GM23338 (cell line): ENCODE results near the gene ROR1. TPM values are rescaled to one million over a fixed set of nuclear protein-coding genes. Genes with fewer than 3 reads are reported as not detected.

Source experiments
- ATAC-seq: fragments of 200-7000 bp; cut with Tn5 transposase; 3 replicates; pipeline ENCODE4 v1.9.1; 2020
- DNase-seq: peaks from one replicate; pipeline ENCODE4 v3.0.0-alpha.2; 2015; ENCODE audit warnings: low spot score
- H2AFZ ChIP-seq: fragments of 200-600 bp; sonication (generic); 2 replicates; pipeline ENCODE4 v1.8.0; 2016; ENCODE audit warnings: antibody characterized with exemption, mild to moderate bottlenecking, moderate library complexity
- H3F3A ChIP-seq: fragments of 200-600 bp; sonication (generic); replicated peaks from 2 replicates; pipeline ENCODE4 v1.8.0; 2017; ENCODE audit warnings: antibody characterized with exemption, mixed run types, low read depth
- H3K27ac ChIP-seq: fragments of 200-600 bp; sonication (generic); 2 replicates; pipeline ENCODE4 v1.6.1; 2016; ENCODE audit warnings: low read depth
- H3K27me3 ChIP-seq: fragments of 200-600 bp; sonication (generic); 2 replicates; pipeline ENCODE4 v1.8.0; 2016; ENCODE audit warnings: mild to moderate bottlenecking, mixed run types, moderate library complexity; ENCODE audit not compliant: insufficient read depth
- H3K36me3 ChIP-seq: fragments of 200-600 bp; sonication (generic); 2 replicates; pipeline ENCODE4 v1.8.0; 2016; ENCODE audit warnings: mild to moderate bottlenecking; ENCODE audit not compliant: insufficient read depth
- H3K4me1 ChIP-seq: fragments of 200-600 bp; sonication (generic); 2 replicates; pipeline ENCODE4 v1.8.0; 2016; ENCODE audit warnings: mild to moderate bottlenecking, moderate library complexity; ENCODE audit not compliant: insufficient read depth
- H3K4me2 ChIP-seq: fragments of 200-600 bp; sonication (generic); 2 replicates; pipeline ENCODE4 v1.7.1; 2017; ENCODE audit warnings: mixed run types
- H3K4me3 ChIP-seq: fragments of 200-600 bp; sonication (generic); 2 replicates; pipeline ENCODE4 v1.6.1; 2016; ENCODE audit warnings: mixed run types
- H3K79me2 ChIP-seq: fragments of 200-600 bp; sonication (generic); replicated peaks from 2 replicates; pipeline ENCODE4 v1.8.0; 2017; ENCODE audit warnings: mild to moderate bottlenecking; ENCODE audit not compliant: insufficient read depth
- H3K9me2 ChIP-seq: fragments of 200-600 bp; sonication (generic); 2 replicates; pipeline ENCODE4 v1.8.0; 2017; ENCODE audit not compliant: insufficient read depth
- H4K20me1 ChIP-seq: fragments of 200-600 bp; sonication (generic); replicated peaks from 2 replicates; pipeline ENCODE4 v1.8.0; 2017; ENCODE audit warnings: mild to moderate bottlenecking; ENCODE audit not compliant: insufficient read depth
- H3K27ac Mint-ChIP-seq: 2 replicates; pipeline ENCODE4 v1.8.0; 2020; ENCODE audit warnings: inconsistent platforms, mild to moderate bottlenecking, moderate library complexity, mixed read lengths
- H3K27me3 Mint-ChIP-seq: 3 replicates; pipeline ENCODE4 v1.8.0; 2022; ENCODE audit warnings: low read depth, mild to moderate bottlenecking, moderate library complexity, mixed read lengths, inconsistent platforms; ENCODE audit not compliant: insufficient read depth, poor library complexity
- H3K36me3 Mint-ChIP-seq: 3 replicates; pipeline ENCODE4 v1.8.0; 2021; ENCODE audit warnings: low read depth, mild to moderate bottlenecking, inconsistent platforms, moderate library complexity, mixed read lengths
- H3K4me1 Mint-ChIP-seq: 3 replicates; pipeline ENCODE4 v1.8.0; 2020; ENCODE audit warnings: mild to moderate bottlenecking, inconsistent platforms, mixed read lengths
- H3K4me3 Mint-ChIP-seq: 3 replicates; pipeline ENCODE4 v1.8.0; 2021; ENCODE audit warnings: moderate library complexity, mild to moderate bottlenecking, inconsistent platforms, mixed read lengths
- H3K9me3 Mint-ChIP-seq: 3 replicates; pipeline ENCODE4 v1.8.0; 2020; ENCODE audit warnings: moderate library complexity, mild to moderate bottlenecking, inconsistent platforms, mixed read lengths
- EZH2phosphoT487 ChIP-seq: fragments of 200-600 bp; sonication (generic); IDR thresholded peaks from one replicate; pipeline ENCODE4 v1.8.1; 2018; ENCODE audit warnings: antibody characterized with exemption; ENCODE audit not compliant: unreplicated experiment
- REST ChIP-seq: IDR thresholded peaks from one replicate; pipeline ENCODE4 v1.6.1; 2018; ENCODE audit warnings: antibody characterized with exemption; ENCODE audit not compliant: unreplicated experiment
- ZNF331 ChIP-seq: fragments of 250-450 bp; sonication (Bioruptor Pico); IDR thresholded peaks from 2 replicates; pipeline ENCODE4 v1.5.0; 2020; ENCODE audit warnings: low read depth, mild to moderate bottlenecking, moderate library complexity
- polyA plus RNA-seq: library from polyadenylated mRNA; unstranded; fragments of >200 nt; fragmentation: Nextera tagmentation; extraction: Ambion mirVana; gene quantifications from 2 replicates; pipeline ENCODE4 v1.2.1, GENCODE V29; 2016
- total RNA-seq: library from RNA; depleted of rRNA; stranded (reverse); fragments of >200 nt; shearing (Covaris generic); gene quantifications from 2 replicates; pipeline ENCODE4 v1.2.3, GENCODE V29; 2014
- TF ChIP-seq, protein P1 (sequence below): fragments of 250-450 bp; sonication (Bioruptor Pico); IDR thresholded peaks from 2 replicates; pipeline ENCODE4 v1.5.0; 2020; ENCODE audit warnings: mild to moderate bottlenecking, moderate library complexity

The ROR1 gene
- total and polyA plus RNA-seq, 2 experiments from 2014 or later = 59.7 to 96.0 TPM

DNA sequence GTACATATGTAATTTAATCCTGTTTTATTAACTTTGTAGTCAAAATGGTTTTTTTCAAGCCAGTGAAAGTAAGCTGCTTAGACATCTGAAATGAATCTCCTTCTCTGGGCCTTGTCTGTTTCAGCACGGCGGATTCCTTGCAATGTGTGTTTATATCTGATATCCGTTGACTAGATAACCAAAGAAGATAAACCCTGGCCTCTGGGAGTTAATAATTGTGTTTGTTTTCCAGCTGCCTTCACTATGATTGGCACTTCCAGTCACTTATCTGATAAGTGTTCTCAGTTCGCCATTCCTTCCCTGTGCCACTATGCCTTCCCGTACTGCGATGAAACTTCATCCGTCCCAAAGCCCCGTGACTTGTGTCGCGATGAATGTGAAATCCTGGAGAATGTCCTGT, 366.1 kb downstream of the ROR1 start (continued):
- TF ChIP-seq REST = no peak
- TF ChIP-seq, protein P1, sequence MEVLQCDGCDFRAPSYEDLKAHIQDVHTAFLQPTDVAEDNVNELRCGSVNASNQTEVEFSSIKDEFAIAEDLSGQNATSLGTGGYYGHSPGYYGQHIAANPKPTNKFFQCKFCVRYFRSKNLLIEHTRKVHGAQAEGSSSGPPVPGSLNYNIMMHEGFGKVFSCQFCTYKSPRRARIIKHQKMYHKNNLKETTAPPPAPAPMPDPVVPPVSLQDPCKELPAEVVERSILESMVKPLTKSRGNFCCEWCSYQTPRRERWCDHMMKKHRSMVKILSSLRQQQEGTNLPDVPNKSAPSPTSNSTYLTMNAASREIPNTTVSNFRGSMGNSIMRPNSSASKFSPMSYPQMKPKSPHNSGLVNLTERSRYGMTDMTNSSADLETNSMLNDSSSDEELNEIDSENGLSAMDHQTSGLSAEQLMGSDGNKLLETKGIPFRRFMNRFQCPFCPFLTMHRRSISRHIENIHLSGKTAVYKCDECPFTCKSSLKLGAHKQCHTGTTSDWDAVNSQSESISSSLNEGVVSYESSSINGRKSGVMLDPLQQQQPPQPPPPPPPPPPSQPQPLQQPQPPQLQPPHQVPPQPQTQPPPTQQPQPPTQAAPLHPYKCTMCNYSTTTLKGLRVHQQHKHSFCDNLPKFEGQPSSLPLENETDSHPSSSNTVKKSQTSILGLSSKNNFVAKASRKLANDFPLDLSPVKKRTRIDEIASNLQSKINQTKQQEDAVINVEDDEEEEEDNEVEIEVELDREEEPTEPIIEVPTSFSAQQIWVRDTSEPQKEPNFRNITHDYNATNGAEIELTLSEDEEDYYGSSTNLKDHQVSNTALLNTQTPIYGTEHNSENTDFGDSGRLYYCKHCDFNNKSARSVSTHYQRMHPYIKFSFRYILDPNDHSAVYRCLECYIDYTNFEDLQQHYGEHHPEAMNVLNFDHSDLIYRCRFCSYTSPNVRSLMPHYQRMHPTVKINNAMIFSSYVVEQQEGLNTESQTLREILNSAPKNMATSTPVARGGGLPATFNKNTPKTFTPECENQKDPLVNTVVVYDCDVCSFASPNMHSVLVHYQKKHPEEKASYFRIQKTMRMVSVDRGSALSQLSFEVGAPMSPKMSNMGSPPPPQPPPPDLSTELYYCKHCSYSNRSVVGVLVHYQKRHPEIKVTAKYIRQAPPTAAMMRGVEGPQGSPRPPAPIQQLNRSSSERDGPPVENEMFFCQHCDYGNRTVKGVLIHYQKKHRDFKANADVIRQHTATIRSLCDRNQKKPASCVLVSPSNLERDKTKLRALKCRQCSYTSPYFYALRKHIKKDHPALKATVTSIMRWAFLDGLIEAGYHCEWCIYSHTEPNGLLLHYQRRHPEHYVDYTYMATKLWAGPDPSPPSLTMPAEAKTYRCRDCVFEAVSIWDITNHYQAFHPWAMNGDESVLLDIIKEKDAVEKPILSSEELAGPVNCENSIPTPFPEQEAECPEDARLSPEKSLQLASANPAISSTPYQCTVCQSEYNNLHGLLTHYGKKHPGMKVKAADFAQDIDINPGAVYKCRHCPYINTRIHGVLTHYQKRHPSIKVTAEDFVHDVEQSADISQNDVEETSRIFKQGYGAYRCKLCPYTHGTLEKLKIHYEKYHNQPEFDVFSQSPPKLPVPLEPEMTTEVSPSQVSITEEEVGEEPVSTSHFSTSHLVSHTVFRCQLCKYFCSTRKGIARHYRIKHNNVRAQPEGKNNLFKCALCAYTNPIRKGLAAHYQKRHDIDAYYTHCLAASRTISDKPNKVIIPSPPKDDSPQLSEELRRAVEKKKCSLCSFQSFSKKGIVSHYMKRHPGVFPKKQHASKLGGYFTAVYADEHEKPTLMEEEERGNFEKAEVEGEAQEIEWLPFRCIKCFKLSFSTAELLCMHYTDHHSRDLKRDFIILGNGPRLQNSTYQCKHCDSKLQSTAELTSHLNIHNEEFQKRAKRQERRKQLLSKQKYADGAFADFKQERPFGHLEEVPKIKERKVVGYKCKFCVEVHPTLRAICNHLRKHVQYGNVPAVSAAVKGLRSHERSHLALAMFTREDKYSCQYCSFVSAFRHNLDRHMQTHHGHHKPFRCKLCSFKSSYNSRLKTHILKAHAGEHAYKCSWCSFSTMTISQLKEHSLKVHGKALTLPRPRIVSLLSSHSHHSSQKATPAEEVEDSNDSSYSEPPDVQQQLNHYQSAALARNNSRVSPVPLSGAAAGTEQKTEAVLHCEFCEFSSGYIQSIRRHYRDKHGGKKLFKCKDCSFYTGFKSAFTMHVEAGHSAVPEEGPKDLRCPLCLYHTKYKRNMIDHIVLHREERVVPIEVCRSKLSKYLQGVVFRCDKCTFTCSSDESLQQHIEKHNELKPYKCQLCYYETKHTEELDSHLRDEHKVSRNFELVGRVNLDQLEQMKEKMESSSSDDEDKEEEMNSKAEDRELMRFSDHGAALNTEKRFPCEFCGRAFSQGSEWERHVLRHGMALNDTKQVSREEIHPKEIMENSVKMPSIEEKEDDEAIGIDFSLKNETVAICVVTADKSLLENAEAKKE (CRISPR knock-in tag) = no peak

GRCh38 chr1:64140596-64140995, 366.8 kb downstream of the ROR1 start:
- Histone ChIP-seq H3K4me1 (no peaks in the 10 kb centered on the region), H3K27ac (no peak overlapping the region), H4K20me1 (peaks cover 6% of the 10 kb centered on the region; the same call in 1 of the 2 replicates), H3K36me3 (peaks cover 27% of the 10 kb centered on the region; the same call in 1 of the 2 replicates), H3K27me3 (no peaks in the 10 kb centered on the region), H3K9me2 (no peaks in the 10 kb centered on the region), H2AFZ (no peak overlapping the region), H3K79me2 (no peaks in the 10 kb centered on the region; the same call in none of the 2 replicates), H3F3A (no peaks in the 10 kb centered on the region), H3K4me2 (no peak overlapping the region), H3K4me3 (no peak overlapping the region)
- no peak overlapping the region for H3K4me3 Mint-ChIP-seq
- no peak for TF ChIP-seq EZH2phosphoT487
- no peak for TF ChIP-seq ZNF331
- peaks cover 13% of the 10 kb centered on the region for H3K4me1 Mint-ChIP-seq
- no peak for DNase-seq
- H3K9me3 Mint-ChIP-seq = no peaks in the 10 kb centered on the region
- peaks cover 5% of the 10 kb centered on the region for H3K27me3 Mint-ChIP-seq
- ATAC-seq = no peak
- H3K27ac Mint-ChIP-seq = no peak overlapping the region
- H3K36me3 Mint-ChIP-seq = peaks cover 75% of the 10 kb centered on the region
